RWPE1 (cell line): ENCODE data around the gene CRELD2.

Experiments used
- CTCF ChIA-PET: fragments of 350-600 bp; sonication (Branson Sonifier 250); formaldehyde crosslinking; extraction: SDS; loops from one replicate; lab custom pipeline; 2021; lab: Yijun Ruan, JAX
- POLR2A ChIA-PET: fragments of 400-600 bp; formaldehyde crosslinking; extraction: SDS; loops from one replicate; lab custom pipeline; 2020; ENCODE audit warnings: antibody characterized with exemption; ENCODE audit not compliant: low non-redundant PET; lab: Yijun Ruan, JAX
- DNase-seq: peaks from one replicate; pipeline ENCODE4 v3.0.0; 2012; ENCODE audit warnings: low spot score
- H3K27ac ChIP-seq: fragments of 450-650 bp; 2 replicates; pipeline ENCODE4 v1.5.1; 2017
- CTCF ChIP-seq: fragments of 450-650 bp; conservative IDR thresholded peaks from 2 replicates; pipeline ENCODE4 v1.5.1; 2017; ENCODE audit warnings: low read depth, mild to moderate bottlenecking

Gene CRELD2

GRCh38 chr22:49894322-49895054 lies 23.9 kb upstream of the CRELD2 start:
- no peak overlapping the region for H3K27ac ChIP-seq
- ChIA-PET POLR2A (no interaction called here), CTCF (no interaction called here)
- no peak for DNase-seq
- TF ChIP-seq CTCF = no peak

GRCh38 chr22:49896201-49896600 lies 22.2 kb upstream of the CRELD2 start:
- POLR2A ChIA-PET = no interaction called here
- CTCF ChIA-PET = no interaction called here
- TF ChIP-seq CTCF = no peak
- peak overlapping the region; percentile 17; the same call in 1 of the 2 replicates for H3K27ac ChIP-seq
- DNase-seq = no peak

- no peak for TF ChIP-seq CTCF
- POLR2A ChIA-PET = no interaction called here
- no peak overlapping the region for H3K27ac ChIP-seq
- DNase-seq = no peak
- CTCF ChIA-PET = no interaction called here
These were observed 21.3 kb upstream of the CRELD2 start for GRCh38 chr22:49897015-49897684.

- DNase-seq = no peak
- no peak for TF ChIP-seq CTCF
- CTCF ChIA-PET = no interaction called here
- no peak overlapping the region for H3K27ac ChIP-seq
- POLR2A ChIA-PET = no interaction called here
These were observed 18.9 kb upstream of the CRELD2 start for GRCh38 chr22:49899530-49899929.

- CTCF ChIA-PET = no interaction called here
- POLR2A ChIA-PET = no interaction called here
These were observed 17.8 kb upstream of the CRELD2 start for GRCh38 chr22:49900441-49901230.

More at GRCh38 chr22:49900441-49901230, 17.8 kb upstream of the CRELD2 start:
- no peak for TF ChIP-seq CTCF
- DNase-seq = no peak
- H3K27ac ChIP-seq = peak overlapping the region; percentile 6; the same call in 1 of the 2 replicates
